ENCODE data around the gene RAI1. TPM values are rescaled to one million over a fixed set of nuclear protein-coding genes. Genes with fewer than 3 reads are reported as not detected.

The RAI1 gene
- total and polyA plus RNA-seq, 2 experiments from 2014 or later = 0.87 to 0.89 TPM

GRCh38 chr17:17831208-17832031, 150.2 kb downstream of the RAI1 start:
- H3K4me3 ChIP-seq = no peak overlapping the region
- H3K27me3 ChIP-seq (ENCODE audit: insufficient read depth) = no peaks in the 10 kb centered on the region
- no peaks in the 10 kb centered on the region; the same call in 1 of the 2 replicates for H3F3A ChIP-seq (replicated peaks; ENCODE audit: low read depth)
- peaks cover 16% of the 10 kb centered on the region for H3K27me3 Mint-ChIP-seq (ENCODE audit: insufficient read depth, low read depth, poor library complexity)
- H3K4me1 ChIP-seq (ENCODE audit: insufficient read depth) = peaks cover 22% of the 10 kb centered on the region
- H2AFZ ChIP-seq = no peak overlapping the region
- H3K4me3 Mint-ChIP-seq = no peak overlapping the region
- H3K36me3 Mint-ChIP-seq (ENCODE audit: low read depth) = peaks cover 51% of the 10 kb centered on the region
- TF ChIP-seq EZH2phosphoT487 (IDR thresholded peaks at IDR 0.05; ENCODE audit: unreplicated experiment) = no peak
- no peak for TF ChIP-seq JUNB (IDR thresholded peaks at IDR 0.05; ENCODE audit: unreplicated experiment)
- TF ChIP-seq ZNF331 (CRISPR knock-in tag; IDR thresholded peaks at IDR 0.05; ENCODE audit: low read depth) = no peak
- TF ChIP-seq ZNF462 (CRISPR knock-in tag; IDR thresholded peaks at IDR 0.05) = no peak
- no peak for TF ChIP-seq ZNF114 (CRISPR knock-in tag; IDR thresholded peaks at IDR 0.05)
- TF ChIP-seq ETS1 (IDR thresholded peaks at IDR 0.05) = no peak
- TF ChIP-seq EZH2 (IDR thresholded peaks at IDR 0.05; ENCODE audit: low read depth, unreplicated experiment) = no peak
- no peak for TF ChIP-seq NANOG (IDR thresholded peaks at IDR 0.05; ENCODE audit: borderline replicate concordance)
- no peak for TF ChIP-seq CTCF (conservative IDR thresholded peaks at IDR 0.05; ENCODE audit: low read depth in 2 of 2)
- TF ChIP-seq REST (IDR thresholded peaks at IDR 0.05; ENCODE audit: unreplicated experiment) = no peak
- TF ChIP-seq CREB1 (CRISPR knock-in tag; IDR thresholded peaks at IDR 0.05; ENCODE audit: low read depth) = no peak
- no peak for TF ChIP-seq POLR2AphosphoS5 (IDR thresholded peaks at IDR 0.05; ENCODE audit: low read depth)
- TF ChIP-seq STAT1 (IDR thresholded peaks at IDR 0.05; ENCODE audit: unreplicated experiment) = no peak
- no peak overlapping the region for H3K4me2 ChIP-seq
- peaks cover 89% of the 10 kb centered on the region for H3K79me2 ChIP-seq (replicated peaks; ENCODE audit: insufficient read depth)
- no peak overlapping the region for H3K27ac ChIP-seq (ENCODE audit: low read depth)
- H3K9me3 Mint-ChIP-seq = no peaks in the 10 kb centered on the region
- no peak for ATAC-seq
- no peaks in the 10 kb centered on the region for H3K36me3 ChIP-seq (ENCODE audit: insufficient read depth)
- H3K4me1 Mint-ChIP-seq = peaks cover 50% of the 10 kb centered on the region
- H4K20me1 ChIP-seq (replicated peaks; ENCODE audit: insufficient read depth) = peaks cover 72% of the 10 kb centered on the region
- H3K9me2 ChIP-seq (ENCODE audit: insufficient read depth) = no peaks in the 10 kb centered on the region
- no peak for DNase-seq (ENCODE audit: low spot score)
- no peak overlapping the region for H3K27ac Mint-ChIP-seq

All from GM23338 (cell line).